Epithelial cell of proximal tubule (primary cell): ENCODE data around the gene IFNE. TPM values are rescaled to one million over a fixed set of nuclear protein-coding genes. Genes with fewer than 3 reads are reported as not detected.

Experiments
- DNase-seq: peaks from one replicate; pipeline ENCODE4 v3.0.0-alpha.2; 2011; ENCODE audit warnings: low read depth
- H3K4me3 ChIP-seq: 2 replicates; pipeline ENCODE4 v1.5.1; 2011; ENCODE audit warnings: low read depth, mild to moderate bottlenecking, low read length
- CTCF ChIP-seq: conservative IDR thresholded peaks from 2 replicates; pipeline ENCODE4 v1.5.1; 2012; ENCODE audit warnings: low read depth, mild to moderate bottlenecking, low read length
- total RNA-seq: library from RNA; depleted of rRNA; stranded (reverse); fragments of >200 nt; gene quantifications from 2 replicates; pipeline ENCODE4 v1.2.3, GENCODE V29; 2015

Gene IFNE
- total RNA-seq = not detected in 2 replicates

GRCh38 chr9:21482213-21482612 is at the start of gene IFNE:
Gene IFNE (minus strand): TSS chr9:21482313. CDS start chr9:21481694, 619 bp downstream.
- no peak for TF ChIP-seq CTCF

GRCh38 chr9:21528123-21528808 is 46.2 kb upstream of the IFNE start:
- no peak for TF ChIP-seq CTCF
- no peak for DNase-seq
- no peak overlapping the region for H3K4me3 ChIP-seq

More at GRCh38 chr9:21482213-21482612, at the start of gene IFNE:
- DNase-seq = no peak
- no peak within 1 kb of the TSS for H3K4me3 ChIP-seq

- H3K4me3 ChIP-seq = no peak overlapping the region
- DNase-seq = no peak
- TF ChIP-seq CTCF = peak; percentile 10
Measured at GRCh38 chr9:21527579-21527978, 45.5 kb upstream of the IFNE start.

GRCh38 chr9:21525174-21525573 is 43.1 kb upstream of the IFNE start:
- no peak for TF ChIP-seq CTCF
- no peak overlapping the region for H3K4me3 ChIP-seq
- DNase-seq = no peak

- no peak for DNase-seq
- no peak overlapping the region for H3K4me3 ChIP-seq
- TF ChIP-seq CTCF = no peak
Measured at GRCh38 chr9:21524099-21524830, 42.2 kb upstream of the IFNE start.

- H3K4me3 ChIP-seq = no peak overlapping the region
- TF ChIP-seq CTCF = no peak
- DNase-seq = no peak
Measured at GRCh38 chr9:21523021-21524014, 41.2 kb upstream of the IFNE start.
